ENCODE data around the gene ARHGAP15.

- TF ChIP-seq POLR2A (IDR thresholded peaks at IDR 0.05; ENCODE audit: borderline replicate concordance, extremely low read depth, insufficient read depth, insufficient read length) (no peak), CTCF (IDR thresholded peaks at IDR 0.05 in 2 of 3, conservative IDR thresholded peaks at IDR 0.05 in 1 of 3; ENCODE audit: borderline replicate concordance in 1 of 3, insufficient read depth in 1 of 3, low read depth in 2 of 3, low read length in 2 of 3) (no peak), FOSL1 (IDR thresholded peaks at IDR 0.05; ENCODE audit: low read depth) (no peak), CEBPB (IDR thresholded peaks at IDR 0.05; ENCODE audit: low read depth) (no peak), REST (IDR thresholded peaks at IDR 0.05; ENCODE audit: low read depth) (no peak), POLR2AphosphoS5 (IDR thresholded peaks at IDR 0.05; ENCODE audit: low read depth, low read length) (no peak), ELF1 (IDR thresholded peaks at IDR 0.05; ENCODE audit: borderline replicate concordance, low read depth) (no peak)
Measured at GRCh38 chr2:143481237-143481623, 352.0 kb downstream of the ARHGAP15 start.
